Endothelial cell of umbilical vein (primary cell): ENCODE data around the gene TDRD7. TPM values are rescaled to one million over a fixed set of nuclear protein-coding genes. Genes with fewer than 3 reads are reported as not detected.

Experiments
- BruUV-seq: library from RNA; stranded (reverse); fragments of 400-500 nt; replicated peaks from 2 replicates; lab custom pipeline; 2021; lab: Mats Ljungman, UMichigan
- CTCF ChIA-PET: fragments of 300-600, 350-600 bp; sonication (Branson Sonifier 250); formaldehyde crosslinking; loops from one replicate; lab custom pipeline; 2021; ENCODE audit warnings: antibody characterized with exemption, inconsistent platforms; lab: Charles Lee
- POLR2A ChIA-PET: fragments of 300-600, 350-600 bp; sonication (Branson Sonifier 250); formaldehyde crosslinking; loops from one replicate; lab custom pipeline; 2021; ENCODE audit warnings: antibody characterized with exemption, inconsistent platforms; lab: Charles Lee
- DNase-seq: peaks from one replicate; pipeline ENCODE4 v3.0.0-alpha.2; 2011; ENCODE audit warnings: low read depth, low spot score
- FAIRE-seq: peaks from 2 replicates; lab custom pipeline; 2011; peaks lifted over from hg19 to GRCh38; lab: Jason Lieb, UNC
- H2AFZ ChIP-seq: 2 replicates; pipeline ENCODE4 v1.6.0; 2012; ENCODE audit warnings: low read depth, low read length, control low read depth, inconsistent platforms
- H3K27ac ChIP-seq: 2 replicates; pipeline ENCODE4 v1.5.1; 2011; ENCODE audit warnings: low read depth, mild to moderate bottlenecking, control low read depth, low read length, moderate library complexity; ENCODE audit not compliant: insufficient read depth
- H3K27me3 ChIP-seq, 2 experiments: 2 replicates each; pipeline versions ENCODE4 v1.6.0 to v1.6.1; 2011; ENCODE audit warnings: low read length in 2 of 2, mixed read lengths in 1 of 2; ENCODE audit not compliant: control insufficient read depth in 2 of 2, insufficient read depth in 2 of 2
- H3K36me3 ChIP-seq, 2 experiments: 2 replicates in 1 of 2; 3 replicates in 1 of 2; pipeline ENCODE4 v1.5.1; 2011; ENCODE audit warnings: low read length in 2 of 2, mild to moderate bottlenecking in 1 of 2, moderate library complexity in 1 of 2; ENCODE audit not compliant: control insufficient read depth in 2 of 2, insufficient read depth in 2 of 2; ENCODE audit errors: extremely low read depth in 1 of 2
- H3K4me1 ChIP-seq: 3 replicates; pipeline ENCODE4 v1.5.1; 2011; ENCODE audit warnings: mild to moderate bottlenecking, low read length; ENCODE audit not compliant: control insufficient read depth, insufficient read depth; ENCODE audit errors: extremely low read depth
- H3K4me2 ChIP-seq: 2 replicates; pipeline ENCODE4 v1.6.1; 2011; ENCODE audit warnings: low read length, control low read depth, mixed read lengths; ENCODE audit not compliant: insufficient read depth
- H3K4me3 ChIP-seq, 3 experiments: fragments of 200-600 bp in 1 of 3; sonication (generic), shearing (Covaris generic) in 1 of 3; replicated peaks in 1 of 3; 2 replicates each; pipeline ENCODE4 v1.5.1; 2011 to 2016; ENCODE audit warnings: control low read depth in 3 of 3, low read length in 3 of 3, mild to moderate bottlenecking in 2 of 3, inconsistent platforms in 1 of 3, low read depth in 1 of 3, moderate library complexity in 1 of 3; ENCODE audit not compliant: insufficient read depth in 1 of 3
- H3K79me2 ChIP-seq: 2 replicates; pipeline ENCODE4 v1.6.0; 2012; ENCODE audit warnings: low read length, inconsistent platforms; ENCODE audit not compliant: control insufficient read depth, insufficient read depth
- H3K9ac ChIP-seq: replicated peaks from 2 replicates; pipeline ENCODE3; 2011; ENCODE audit warnings: low read length, control low read depth; ENCODE audit not compliant: insufficient read depth; ENCODE audit errors: extremely low read depth
- H3K9me1 ChIP-seq: replicated peaks from 3 replicates; pipeline ENCODE4 v1.6.0; 2011; ENCODE audit warnings: mild to moderate bottlenecking, low read length; ENCODE audit not compliant: control insufficient read depth, insufficient read depth; ENCODE audit errors: extremely low read depth
- H3K9me3 ChIP-seq: replicated peaks from 2 replicates; pipeline ENCODE4 v1.5.1; 2012; ENCODE audit warnings: low read length, inconsistent platforms; ENCODE audit not compliant: control insufficient read depth, insufficient read depth
- H4K20me1 ChIP-seq: replicated peaks from 2 replicates; pipeline ENCODE3; 2011; ENCODE audit warnings: mild to moderate bottlenecking, low read length; ENCODE audit not compliant: control insufficient read depth, insufficient read depth; ENCODE audit errors: extremely low read depth
- CTCF ChIP-seq, 2 donors: IDR thresholded peaks; 1 replicate in 1 of 2; 2 replicates in 1 of 2; pipeline ENCODE4 v1.5.1; 2011; ENCODE audit warnings: low read length in 2 of 2, mild to moderate bottlenecking in 2 of 2, moderate library complexity in 2 of 2, control low read depth in 1 of 2, inconsistent platforms in 1 of 2, low read depth in 1 of 2; ENCODE audit not compliant: insufficient read depth in 1 of 2; ENCODE audit errors: extremely low read depth in 1 of 2
- EZH2 ChIP-seq: IDR thresholded peaks from 2 replicates; pipeline ENCODE4 v1.6.1; 2012; ENCODE audit warnings: borderline replicate concordance, low read depth, mild to moderate bottlenecking, moderate library complexity, low read length, inconsistent platforms; ENCODE audit not compliant: severe bottlenecking
- FOS ChIP-seq: IDR thresholded peaks from 2 replicates; pipeline ENCODE4 v1.6.1; 2011; ENCODE audit warnings: mild to moderate bottlenecking, low read length, moderate library complexity, borderline replicate concordance; ENCODE audit not compliant: insufficient read depth
- GATA2 ChIP-seq: IDR thresholded peaks from 2 replicates; pipeline ENCODE4 v1.7.0; 2011; ENCODE audit warnings: low read depth, mild to moderate bottlenecking, moderate library complexity, mixed read lengths, low read length; ENCODE audit not compliant: insufficient read length, insufficient read depth
- JUN ChIP-seq: IDR thresholded peaks from 2 replicates; pipeline ENCODE4 v1.6.1; 2011; ENCODE audit warnings: borderline replicate concordance, low read depth; ENCODE audit not compliant: insufficient read length, insufficient read depth
- MYC ChIP-seq: IDR thresholded peaks from one replicate; pipeline ENCODE4 v1.6.1; 2011; ENCODE audit warnings: mild to moderate bottlenecking, low read depth, low read length
- POLR2A ChIP-seq: IDR thresholded peaks from 2 replicates; pipeline ENCODE4 v1.6.1; 2012; ENCODE audit warnings: low read depth, mild to moderate bottlenecking, control low read depth, low read length
- POLR2AphosphoS5 ChIP-seq: IDR thresholded peaks from 2 replicates; pipeline ENCODE4 v1.6.1; 2012; ENCODE audit warnings: low read depth, mild to moderate bottlenecking, control low read depth, low read length, moderate library complexity; ENCODE audit not compliant: insufficient read depth
- dilution Hi-C: fragments of 300-500 bp; cut with MboI; formaldehyde crosslinking; loops from one replicate; pipeline ENCODE4 v1.15.0; 2019; ENCODE audit warnings: low sequenced_read_pairs; ENCODE audit not compliant: extremely low pct_ligation_motif_present
- intact Hi-C: fragments of 100-400 bp; cut with micrococcal nuclease; formaldehyde crosslinking; loops from one replicate; pipeline ENCODE4 v1.10.0; 2022
- polyA plus RNA-seq, 4 experiments: library from polyadenylated mRNA; depleted of rRNA in 3 of 4; stranded (reverse) in 3 of 4; unstranded in 1 of 4; fragments of >200 nt; gene quantifications; 2 replicates each; pipeline versions ENCODE4 v1.2.1 to v1.2.3, GENCODE V29; 2011 to 2012; ENCODE audit warnings: missing spikeins in 1 of 4
- total RNA-seq: library from RNA; stranded (reverse); gene quantifications from 2 replicates; pipeline ENCODE4 v1.2.3, GENCODE V29; 2021
- TF ChIP-seq, protein P1 (sequence below): IDR thresholded peaks from 2 replicates; pipeline ENCODE4 v1.6.1; 2011; ENCODE audit not compliant: insufficient read depth, insufficient read length

TDRD7 gene
- total and polyA plus RNA-seq, 2 donors (not counting 3 experiments of a cell fraction or from before 2014, with no cell fraction given) = 4.9 to 11.5 TPM

DNA sequence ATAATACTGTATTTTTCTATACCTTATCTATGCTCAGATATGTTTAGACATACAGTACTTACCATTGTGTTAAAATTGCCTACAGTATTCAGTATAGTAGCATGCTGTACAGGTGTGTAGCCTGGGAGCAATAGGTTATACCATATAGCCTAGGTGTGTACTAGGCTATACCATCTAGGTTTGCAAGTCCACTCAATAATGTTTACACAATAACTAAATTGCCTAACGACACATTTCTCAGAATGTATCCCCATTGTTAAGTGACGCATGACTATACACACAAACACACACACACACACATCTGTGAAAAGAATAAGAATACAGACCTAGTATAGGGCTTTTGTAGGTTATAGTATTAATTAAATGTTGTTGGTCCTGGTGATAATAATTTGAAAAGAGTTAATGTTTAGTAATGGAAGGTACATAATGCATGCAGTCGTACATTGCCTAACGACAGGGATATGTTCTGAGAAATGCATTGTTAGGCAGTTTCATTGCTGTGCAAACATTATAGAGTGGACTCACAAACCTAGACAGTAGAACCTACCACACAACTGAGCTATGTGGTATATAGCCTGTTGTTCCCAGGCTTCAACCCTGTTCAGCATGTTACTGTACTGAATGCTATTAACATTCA, 13.6 kb downstream of the TDRD7 start:
- dilution Hi-C loops = no loop called here
- no TSS peak for BruUV-seq
- CTCF ChIA-PET = interaction anchor here (0.8 kb wide), 1 partner anchor 190 kb away, joined by 3 read pairs; no protein-coding TSS in a partner anchor

More for the DNA sequence above, 13.6 kb downstream of the TDRD7 start:
- no peak overlapping the region for H3K4me3 ChIP-seq
- no peaks in the 10 kb centered on the region for H3K4me1 ChIP-seq
- no peak overlapping the region for H3K9ac ChIP-seq
- DNase-seq = no peak
- FAIRE-seq = no peak
- no peaks in the 10 kb centered on the region for H4K20me1 ChIP-seq
- no peak overlapping the region for H3K4me2 ChIP-seq
- H3K79me2 ChIP-seq = no peaks in the 10 kb centered on the region
- TF ChIP-seq GATA2 (no peak), POLR2A (no peak), EZH2 (no peak), MYC (no peak), JUN (no peak), CTCF (IDR thresholded peaks at IDR 0.05; ENCODE audit: extremely low read depth in 1 of 2, insufficient read depth in 1 of 2, low read depth in 1 of 2, low read length in 2 of 2) (no peak), FOS (no peak), POLR2AphosphoS5 (no peak)
- TF ChIP-seq, protein P1, sequence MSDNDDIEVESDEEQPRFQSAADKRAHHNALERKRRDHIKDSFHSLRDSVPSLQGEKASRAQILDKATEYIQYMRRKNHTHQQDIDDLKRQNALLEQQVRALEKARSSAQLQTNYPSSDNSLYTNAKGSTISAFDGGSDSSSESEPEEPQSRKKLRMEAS = no peak
- POLR2A ChIA-PET = no interaction called here
- H3K36me3 ChIP-seq = no peaks in the 10 kb centered on the region
- H3K9me3 ChIP-seq = no peaks in the 10 kb centered on the region
- H3K9me1 ChIP-seq = no peaks in the 10 kb centered on the region
- H3K27me3 ChIP-seq = no peaks in the 10 kb centered on the region
- no peak overlapping the region for H2AFZ ChIP-seq
- H3K27ac ChIP-seq = no peak overlapping the region
- intact Hi-C loops = no loop called here
